Astrocyte of the spinal cord (primary cell): ENCODE data around the gene FAM81B.

ENCODE experiments used
- DNase-seq: peaks from one replicate; pipeline ENCODE4 v3.0.0; 2011; ENCODE audit warnings: low read depth, low spot score
- H3K4me3 ChIP-seq: 2 replicates; pipeline ENCODE4 v1.5.1; 2011; ENCODE audit warnings: low read depth, mild to moderate bottlenecking, low read length, moderate library complexity
- in situ Hi-C: cut with HindIII; loops from 2 replicates; pipeline ENCODE4 v1.10.0; 2017; ENCODE audit warnings: low sequenced_read_pairs
- TF ChIP-seq, protein P1 (sequence below): IDR thresholded peaks from 2 replicates; pipeline ENCODE4 v1.5.1; 2012; ENCODE audit warnings: low read depth, mild to moderate bottlenecking, low read length, inconsistent platforms

Gene FAM81B

DNA sequence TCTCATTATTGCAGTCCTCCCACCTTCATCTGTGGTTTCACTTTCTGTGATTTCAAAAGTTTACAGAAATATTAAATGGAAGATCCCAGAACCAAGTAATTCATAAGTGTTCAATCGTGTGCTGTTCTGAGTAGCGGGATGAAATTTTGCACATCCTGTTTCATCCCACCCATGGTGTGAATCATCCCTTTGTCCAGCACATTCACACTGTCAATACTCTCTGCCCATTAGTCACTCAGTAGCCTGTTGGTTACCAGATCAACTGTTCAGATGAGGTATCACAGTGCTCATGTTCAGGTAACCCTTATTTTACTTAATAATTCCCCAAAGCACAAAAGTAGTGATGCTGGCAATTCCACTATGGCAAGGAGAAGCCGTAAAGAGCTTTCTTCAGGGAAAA, 26.8 kb downstream of the FAM81B start:
- DNase-seq, result peak; percentile 5
- TF ChIP-seq, protein P1, sequence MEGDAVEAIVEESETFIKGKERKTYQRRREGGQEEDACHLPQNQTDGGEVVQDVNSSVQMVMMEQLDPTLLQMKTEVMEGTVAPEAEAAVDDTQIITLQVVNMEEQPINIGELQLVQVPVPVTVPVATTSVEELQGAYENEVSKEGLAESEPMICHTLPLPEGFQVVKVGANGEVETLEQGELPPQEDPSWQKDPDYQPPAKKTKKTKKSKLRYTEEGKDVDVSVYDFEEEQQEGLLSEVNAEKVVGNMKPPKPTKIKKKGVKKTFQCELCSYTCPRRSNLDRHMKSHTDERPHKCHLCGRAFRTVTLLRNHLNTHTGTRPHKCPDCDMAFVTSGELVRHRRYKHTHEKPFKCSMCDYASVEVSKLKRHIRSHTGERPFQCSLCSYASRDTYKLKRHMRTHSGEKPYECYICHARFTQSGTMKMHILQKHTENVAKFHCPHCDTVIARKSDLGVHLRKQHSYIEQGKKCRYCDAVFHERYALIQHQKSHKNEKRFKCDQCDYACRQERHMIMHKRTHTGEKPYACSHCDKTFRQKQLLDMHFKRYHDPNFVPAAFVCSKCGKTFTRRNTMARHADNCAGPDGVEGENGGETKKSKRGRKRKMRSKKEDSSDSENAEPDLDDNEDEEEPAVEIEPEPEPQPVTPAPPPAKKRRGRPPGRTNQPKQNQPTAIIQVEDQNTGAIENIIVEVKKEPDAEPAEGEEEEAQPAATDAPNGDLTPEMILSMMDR, result no peak
- no peak overlapping the region for H3K4me3 ChIP-seq
- in situ Hi-C loops, result no loop called here

DNA sequence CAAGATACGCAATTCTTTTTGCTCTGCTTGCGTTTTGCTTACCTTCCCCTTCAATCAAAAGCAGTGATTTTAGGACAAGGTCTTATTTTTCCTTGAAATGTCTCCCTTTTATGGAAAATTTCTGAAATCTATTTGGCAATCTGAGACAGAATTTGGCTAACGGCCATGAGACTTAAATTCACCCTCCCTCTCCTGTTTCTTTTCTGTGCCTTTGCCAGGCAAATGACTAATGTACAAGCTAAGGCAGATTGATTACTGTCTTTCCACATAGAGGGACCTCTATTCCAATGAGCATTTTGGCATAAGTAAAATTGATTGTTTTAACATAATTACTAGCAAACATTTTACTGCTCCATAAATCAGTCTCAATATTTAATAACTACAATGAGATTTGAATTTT, 31.7 kb downstream of the FAM81B start:
- TF ChIP-seq, protein P1, result no peak
- DNase-seq, result no peak
- no peak overlapping the region for H3K4me3 ChIP-seq
- in situ Hi-C loops, result no loop called here

DNA sequence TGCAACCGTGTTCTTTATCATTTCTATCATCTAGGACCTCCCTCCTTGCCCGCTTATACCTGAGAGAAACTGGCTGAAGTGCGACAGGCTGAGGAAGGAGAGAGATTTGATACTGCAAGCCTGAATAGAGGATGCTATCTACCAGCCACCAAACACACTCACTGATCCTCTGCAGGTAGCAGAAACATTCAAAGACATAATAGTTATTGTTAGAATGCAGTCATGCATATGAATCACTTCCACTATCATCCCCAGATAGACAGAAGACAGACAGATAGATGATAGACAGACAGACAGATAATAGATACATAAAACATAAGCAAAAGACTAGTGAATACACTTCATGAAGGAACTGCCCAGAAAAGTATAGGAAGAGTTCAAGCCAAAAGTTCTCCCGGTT, 32.9 kb downstream of the FAM81B start:
- TF ChIP-seq, protein P1, result no peak
- H3K4me3 ChIP-seq, result no peak overlapping the region
- in situ Hi-C loops, result no loop called here
- no peak for DNase-seq

DNA sequence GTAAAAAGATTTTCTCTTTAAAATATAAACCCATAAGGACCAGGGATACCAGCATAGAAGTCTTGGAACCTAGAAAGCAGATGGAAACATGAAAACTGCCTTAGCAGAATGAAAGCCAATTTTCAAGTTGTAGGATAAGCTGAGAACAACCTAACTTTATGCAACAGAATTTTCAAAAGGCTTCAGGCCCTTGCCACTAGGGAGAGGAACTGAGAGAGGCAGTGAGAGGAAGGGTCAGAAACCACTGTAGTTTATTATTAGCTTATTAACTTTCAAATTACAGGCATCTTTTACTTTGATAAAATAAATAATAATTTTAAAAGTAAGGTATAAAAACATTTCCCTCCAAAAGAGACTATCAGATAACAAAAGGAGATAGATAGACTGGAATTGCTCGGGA, 33.4 kb downstream of the FAM81B start:
- in situ Hi-C loops, result no loop called here

DNA sequence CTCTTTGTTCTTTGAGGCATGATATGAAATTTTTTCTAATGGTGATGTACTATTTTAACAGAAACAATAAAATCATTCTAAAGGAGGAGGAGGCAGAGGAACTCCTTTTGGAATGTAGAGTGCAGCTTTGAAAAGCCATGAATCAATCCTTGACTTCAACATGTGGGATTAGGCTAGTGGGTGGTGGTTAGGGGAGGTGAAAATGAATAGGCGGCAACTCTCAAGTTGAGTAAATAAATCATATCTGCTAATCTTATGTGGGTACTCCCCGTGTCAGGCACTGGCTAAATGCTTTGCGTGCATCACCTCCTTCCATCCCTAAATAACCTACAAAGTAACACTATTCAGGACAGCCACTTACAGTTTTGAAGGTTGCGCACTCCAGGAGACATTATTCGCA, 35.1 kb downstream of the FAM81B start:
- H3K4me3 ChIP-seq, result no peak overlapping the region
- in situ Hi-C loops, result no loop called here
- TF ChIP-seq, protein P1, result no peak
- DNase-seq, result no peak

More for the DNA sequence above, 33.4 kb downstream of the FAM81B start:
- no peak for DNase-seq
- TF ChIP-seq, protein P1, result no peak
- H3K4me3 ChIP-seq, result no peak overlapping the region

DNA sequence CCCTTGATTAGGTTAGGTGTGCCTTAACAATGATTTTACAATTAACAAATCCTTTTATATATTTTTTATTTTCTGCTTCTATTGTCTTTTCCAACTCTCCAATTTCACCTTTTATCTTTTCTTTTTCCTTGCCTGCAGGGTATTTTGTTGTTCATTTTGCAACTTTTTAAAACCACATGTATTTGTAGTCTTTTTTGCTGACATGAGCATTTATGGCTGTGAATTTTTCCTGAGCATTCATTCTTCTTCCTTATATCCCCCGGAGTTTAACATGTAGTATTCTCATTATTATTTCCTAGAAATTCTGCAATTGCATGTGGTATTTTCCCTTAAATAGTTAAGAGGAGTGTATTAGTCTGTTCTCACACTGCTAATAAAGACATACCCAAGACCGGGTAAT, 41.6 kb downstream of the FAM81B start:
- no peak for DNase-seq
- TF ChIP-seq, protein P1, result no peak
- in situ Hi-C loops, result no loop called here
- H3K4me3 ChIP-seq, result no peak overlapping the region

DNA sequence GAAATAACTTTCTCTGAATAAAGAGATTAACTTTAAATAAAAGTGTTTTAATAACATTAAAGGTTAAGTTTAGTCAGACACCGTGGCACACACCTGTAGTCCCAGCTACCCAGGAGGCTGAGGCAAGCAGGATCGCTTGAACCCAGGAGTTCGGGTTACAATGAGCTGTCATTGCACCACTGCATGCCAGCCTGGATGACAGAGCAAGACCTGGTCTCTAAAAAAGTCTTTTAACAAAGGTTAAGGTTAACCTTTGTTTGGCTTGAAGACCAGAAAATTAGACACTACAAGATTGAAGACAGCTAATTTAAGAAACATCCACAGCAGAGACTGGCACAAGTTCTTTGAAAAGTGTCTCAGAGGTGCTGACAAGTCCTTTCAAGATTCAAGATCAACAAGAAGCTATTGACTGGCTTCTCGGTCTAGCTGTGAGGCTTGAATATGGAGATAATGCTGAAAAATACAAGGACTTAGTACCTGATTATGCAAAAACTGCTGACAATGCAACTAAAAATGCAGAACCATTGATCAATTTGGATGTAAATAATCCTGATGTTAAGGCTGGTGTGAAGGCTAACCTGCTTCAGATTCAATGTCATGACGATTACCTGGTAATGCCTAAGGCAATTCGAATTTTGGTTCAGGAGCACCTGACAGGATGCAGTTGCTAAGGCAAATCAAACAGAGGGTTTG, 48.8 kb downstream of the FAM81B start:
- TF ChIP-seq, protein P1, result no peak
- in situ Hi-C loops, result no loop called here
- H3K4me3 ChIP-seq, result no peak overlapping the region
- DNase-seq, result no peak
